Spleen (tissue), 7 donors: ENCODE measurements around the gene RAB7A.
"Not testable (repeated sequence)": the region's sequence is repeated elsewhere in the genome, so short reads cannot be mapped to it uniquely, and the experiment has no call there.

Experiments
- CTCF ChIP-seq, 11 experiments: fragments of 200-600 bp in 7 of 11; fragments of 450-650 bp in 4 of 11; sonication (generic) in 4 of 11; IDR thresholded peaks in 8 of 11; conservative IDR thresholded peaks in 3 of 11; 1 replicate in 7 of 11; 2 replicates in 4 of 11; pipeline versions ENCODE4 v1.4.0 to v1.8.0; 2016 to 2021; ENCODE audit warnings: antibody characterized with exemption in 11 of 11, inconsistent platforms in 4 of 11, mild to moderate bottlenecking in 1 of 11
- POLR2A ChIP-seq, 3 donors: fragments of 450-650 bp; IDR thresholded peaks; one replicate each; pipeline ENCODE4 v1.5.1; 2017; ENCODE audit warnings: antibody characterized with exemption in 3 of 3, mild to moderate bottlenecking in 1 of 3
- donor health status: DM: no; HTN: no; CAD: no; lungs with moderate emphysema.
- donor health status: DM: no; HTN: no; CAD: no.
- donor health status: DM: no; HTN: no; CAD: no.

GRCh38 chr3:128829087-128829486 is 103.1 kb downstream of the RAB7A start:
- not testable (repeated sequence) for TF ChIP-seq CTCF (IDR thresholded peaks at IDR 0.05 in 8 of 11, conservative IDR thresholded peaks at IDR 0.05 in 3 of 11); POLR2A (IDR thresholded peaks at IDR 0.05)
